ENCODE data around the gene CARS1. TPM values are rescaled to one million over a fixed set of nuclear protein-coding genes. Genes with fewer than 3 reads are reported as not detected.
A peak's percentile ranks its signal among the peaks of the same experiment; 100 is the strongest.

Gene CARS1
- polyA plus RNA-seq, 3 donors: 30.9 to 46.8 (median 35.7) TPM

DNA sequence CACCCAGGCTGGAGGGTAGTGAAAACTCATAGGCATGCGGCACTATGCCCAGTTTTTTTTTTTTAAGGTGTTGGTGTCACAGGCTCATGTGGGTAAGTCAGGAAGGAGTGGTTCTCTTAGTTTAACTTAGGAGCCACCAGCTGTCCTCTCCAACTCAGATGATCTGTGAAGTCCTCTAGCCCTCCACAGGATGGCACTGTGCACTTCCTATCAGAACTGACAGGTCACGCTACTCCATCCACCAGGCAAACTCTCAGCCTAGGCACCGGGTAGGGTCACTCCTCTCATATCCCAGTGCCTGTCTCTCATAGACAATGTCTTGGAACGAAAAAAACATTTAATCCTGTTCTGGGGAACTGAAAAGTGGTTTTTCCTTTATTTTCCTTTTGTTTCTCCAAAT lies 81.6 kb downstream of the CARS1 start:
- H3K27me3 ChIP-seq (ENCODE audit: control insufficient read depth in 2 of 2, insufficient read depth in 2 of 2, low read length in 2 of 2): no peaks in the 10 kb centered on the region
- no peak overlapping the region for H3K9ac ChIP-seq (ENCODE audit: insufficient read depth, low read length, poor library complexity, severe bottlenecking)
- H2AFZ ChIP-seq (ENCODE audit: insufficient read depth, low read depth, low read length, poor library complexity, severe bottlenecking): no peak overlapping the region
- no peaks in the 10 kb centered on the region for H3K9me3 ChIP-seq (replicated peaks in 1 of 2; ENCODE audit: control insufficient read depth in 1 of 2, insufficient read depth in 1 of 2, low read length in 2 of 2)
- no peaks in the 10 kb centered on the region for H3K9me3 Mint-ChIP-seq
- no peaks in the 10 kb centered on the region for H3K4me1 ChIP-seq (ENCODE audit: control insufficient read depth in 1 of 2, insufficient read depth in 2 of 2, low read length in 2 of 2)
- no peak overlapping the region for H3K4me2 ChIP-seq (replicated peaks; ENCODE audit: extremely low read depth, low read length, poor library complexity, severe bottlenecking)
- DNase-seq: peak; percentile 33 to 54 (median 40)
- no CpG with 5 or more reads among the region's 4 CpGs for WGBS (ENCODE audit: insufficient coverage)
- peak overlapping the region in 5 of 7 donors; percentile 19 to 55 (median 32) for H3K27ac Mint-ChIP-seq
- intact Hi-C loops (cut with micrococcal nuclease): loop anchor here in 1 of 2 donors (5.0 to 10.0 kb wide), 2 partner anchors 59 to 117 kb away; no protein-coding TSS in a partner anchor
- peak overlapping the region in 1 of 2 donors; percentile 34 for H3K27ac ChIP-seq (ENCODE audit: low read depth in 1 of 2, low read length in 2 of 2)
- no peak overlapping the region for H3K4me3 ChIP-seq (replicated peaks in 1 of 3; ENCODE audit: low read depth in 2 of 3, low read length in 3 of 3)
- peaks cover 75 to 87% of the 10 kb centered on the region in 2 donors for H3K36me3 Mint-ChIP-seq
- H3K4me3 Mint-ChIP-seq: no peak overlapping the region
- H3K4me1 Mint-ChIP-seq: peaks cover 2% of the 10 kb centered on the region
- TF ChIP-seq CTCF (IDR thresholded peaks at IDR 0.05): peak; percentile 70
- no peaks in the 10 kb centered on the region for H3K27me3 Mint-ChIP-seq (ENCODE audit: low read depth in 3 of 3)
- peaks cover 84 to 95% of the 10 kb centered on the region in 2 donors for H3K36me3 ChIP-seq (replicated peaks in 1 of 2; ENCODE audit: control insufficient read depth in 1 of 2, insufficient read depth in 2 of 2, low read length in 2 of 2)
- peaks cover 72% of the 10 kb centered on the region for H4K20me1 ChIP-seq (ENCODE audit: insufficient read depth, low read length)
- H3K79me2 ChIP-seq (ENCODE audit: insufficient read depth, low read length): peaks cover 79% of the 10 kb centered on the region

DNA sequence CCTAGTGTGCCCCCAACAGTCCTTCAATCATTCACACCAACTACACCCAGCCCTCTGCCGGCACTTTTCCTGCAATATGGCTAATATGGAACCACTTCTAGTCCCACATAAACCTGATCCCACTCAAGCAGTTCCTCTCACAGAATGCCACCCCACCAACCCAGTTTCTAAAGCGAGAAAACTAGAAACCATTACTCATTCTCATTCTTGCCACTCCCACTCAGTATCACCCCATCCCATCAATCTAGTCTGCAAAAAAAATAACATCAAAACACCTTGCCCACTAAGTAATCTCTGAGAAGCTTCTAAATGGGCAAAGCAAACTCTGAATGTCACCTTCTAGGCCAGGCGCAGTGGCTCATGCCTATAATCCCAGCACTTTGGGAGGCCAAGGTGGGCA lies 83.0 kb downstream of the CARS1 start:
- TF ChIP-seq CTCF (IDR thresholded peaks at IDR 0.05): no peak
- H3K27me3 ChIP-seq (ENCODE audit: control insufficient read depth in 2 of 2, insufficient read depth in 2 of 2, low read length in 2 of 2): no peaks in the 10 kb centered on the region
- DNase-seq: no peak
- Mint-ChIP-seq H3K27ac (peak overlapping the region in 2 of 7 donors; percentile 2 to 86), H3K9me3 (no peaks in the 10 kb centered on the region), H3K4me1 (peaks cover 2% of the 10 kb centered on the region), H3K4me3 (no peak overlapping the region), H3K36me3 (peaks cover 85 to 98% of the 10 kb centered on the region in 2 donors), H3K27me3 (ENCODE audit: low read depth in 3 of 3) (no peaks in the 10 kb centered on the region)
- H4K20me1 ChIP-seq (ENCODE audit: insufficient read depth, low read length): peaks cover 64% of the 10 kb centered on the region
- no peaks in the 10 kb centered on the region for H3K4me1 ChIP-seq (ENCODE audit: control insufficient read depth in 1 of 2, insufficient read depth in 2 of 2, low read length in 2 of 2)
- H3K36me3 ChIP-seq (replicated peaks in 1 of 2; ENCODE audit: control insufficient read depth in 1 of 2, insufficient read depth in 2 of 2, low read length in 2 of 2): peaks cover 97 to 100% of the 10 kb centered on the region in 2 donors
- intact Hi-C loops (cut with micrococcal nuclease): loop anchor here in 1 of 2 donors (10.0 kb wide), 1 partner anchor 61 kb away; no protein-coding TSS in a partner anchor
- no peaks in the 10 kb centered on the region for H3K9me3 ChIP-seq (replicated peaks in 1 of 2; ENCODE audit: control insufficient read depth in 1 of 2, insufficient read depth in 1 of 2, low read length in 2 of 2)
- peaks cover 69% of the 10 kb centered on the region for H3K79me2 ChIP-seq (ENCODE audit: insufficient read depth, low read length)
- H3K4me3 ChIP-seq (replicated peaks in 1 of 3; ENCODE audit: low read depth in 2 of 3, low read length in 3 of 3): no peak overlapping the region
- no peak overlapping the region for H3K4me2 ChIP-seq (replicated peaks; ENCODE audit: extremely low read depth, low read length, poor library complexity, severe bottlenecking)
- 95% methylated on average over 3 of the region's 3 CpGs for WGBS (ENCODE audit: insufficient coverage)
- no peak overlapping the region for H3K9ac ChIP-seq (ENCODE audit: insufficient read depth, low read length, poor library complexity, severe bottlenecking)
- H3K27ac ChIP-seq (ENCODE audit: low read depth in 1 of 2, low read length in 2 of 2): no peak overlapping the region
- H2AFZ ChIP-seq (ENCODE audit: insufficient read depth, low read depth, low read length, poor library complexity, severe bottlenecking): no peak overlapping the region

All from CD14-positive monocyte (primary cell).